Measurements from ENCODE around the gene CCDC122. TPM values are rescaled to one million over a fixed set of nuclear protein-coding genes. Genes with fewer than 3 reads are reported as not detected.

The CCDC122 gene
- total RNA-seq, 1 experiment from 2014 or later, result 5.8 TPM

GRCh38 chr13:43880214-43880855 is 795 bp upstream of the CCDC122 start:
- H3K27me3 ChIP-seq (ENCODE audit: insufficient read depth, low read length), result no peaks in the 10 kb centered on the region
- no peaks in the 10 kb centered on the region for H3K9me2 ChIP-seq (ENCODE audit: insufficient read depth)
- TSS peak; percentile 51 for BruUV-seq (replicated peaks)
- TF ChIP-seq RAD21 (IDR thresholded peaks at IDR 0.05; ENCODE audit: low read depth) (no peak), TCF7L2 (IDR thresholded peaks at IDR 0.05; ENCODE audit: borderline replicate concordance, extremely low read depth, insufficient read depth, insufficient read length) (no peak), SRF (IDR thresholded peaks at IDR 0.05; ENCODE audit: low read depth) (no peak)
- peak overlapping the region; percentile 57 to 59 for H3K4me3 ChIP-seq (replicated peaks in 1 of 2; ENCODE audit: low read depth in 1 of 2, low read length in 2 of 2)
- H3K9ac ChIP-seq (ENCODE audit: low read length), result peak overlapping the region; percentile 70
- no peak for DNase-seq (ENCODE audit: low read depth, low spot score)
- ChIA-PET POLR2A (interaction anchor here (1.1 kb wide), 1 partner anchor 14 kb away, joined by 4 read pairs; no protein-coding TSS in a partner anchor), RAD21 (ENCODE audit: low non-redundant PET in 1 of 2, low total read pairs in 2 of 2, uncharacterized antibody in 2 of 2, unreplicated experiment in 2 of 2) (no interaction called here), CTCF (interaction anchor here (3.2 kb wide), 1 partner anchor 14 kb away, joined by 9 read pairs; no protein-coding TSS in a partner anchor)
- peak overlapping the region; percentile 77 for H3K4me2 ChIP-seq (ENCODE audit: low read length)
- peaks cover 2 to 23% of the 10 kb centered on the region in 2 experiments; a peak in 2 of 4 replicates for H3K4me1 ChIP-seq (ENCODE audit: control insufficient read depth in 1 of 2, insufficient read depth in 2 of 2, low read length in 2 of 2)
- H3K9me3 ChIP-seq (ENCODE audit: control insufficient read depth in 1 of 2, insufficient read depth in 1 of 2, low read depth in 1 of 2, low read length in 2 of 2), result no peaks in the 10 kb centered on the region
- H3K27ac ChIP-seq (ENCODE audit: low read depth, low read length), result peak overlapping the region; percentile 24; the same call in 1 of the 2 replicates
- intact Hi-C loops (cut with micrococcal nuclease), result no loop called here
- H2AFZ ChIP-seq (ENCODE audit: low read depth, low read length, poor library complexity, severe bottlenecking), result peak overlapping the region; percentile 19
- H3K79me2 ChIP-seq (ENCODE audit: insufficient read depth, low read length), result no peaks in the 10 kb centered on the region
- no peaks in the 10 kb centered on the region for H4K20me1 ChIP-seq (ENCODE audit: insufficient read depth)
- no peaks in the 10 kb centered on the region for H3K36me3 ChIP-seq (ENCODE audit: control insufficient read depth in 1 of 2, insufficient read depth in 2 of 2, low read length in 2 of 2)
- ATAC-seq, result 0 out of 2 replicates have a peak, but pooled peaks have one; percentile 13

DNA sequence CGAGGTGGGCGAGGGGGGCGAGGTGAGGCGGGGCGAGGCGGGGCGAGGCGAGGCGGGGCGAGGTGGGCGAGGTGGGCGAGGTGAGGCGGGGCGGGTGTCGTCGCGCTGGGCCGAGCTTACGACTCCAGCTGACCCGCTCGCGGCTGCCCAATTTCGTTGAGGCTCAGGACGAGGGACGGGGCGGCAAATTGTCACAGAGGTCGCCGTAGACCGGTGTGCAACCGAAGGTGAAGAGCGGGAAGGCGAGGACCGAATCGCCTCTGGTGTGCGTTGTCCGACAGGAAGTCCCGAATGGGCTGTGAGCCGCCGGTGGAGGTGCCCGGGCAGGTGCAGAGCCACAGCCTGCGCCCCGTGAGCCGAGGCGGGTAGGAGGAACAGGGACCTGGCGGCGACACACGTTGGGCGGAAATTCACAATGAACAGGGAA is 228 bp upstream of the CCDC122 start, which contains the start of gene LACC1:
Gene LACC1, plus strand, starts transcription at position 150 of the 427 bp plus-strand sequence. CDS start 1,082 bp downstream, outside the sequence.
- BruUV-seq (replicated peaks), result no TSS peak
- Histone ChIP-seq H3K27me3 (ENCODE audit: insufficient read depth, low read length) (no peaks in the 10 kb centered on the region), H3K4me1 (ENCODE audit: control insufficient read depth in 1 of 2, insufficient read depth in 2 of 2, low read length in 2 of 2) (peaks cover 2 to 23% of the 10 kb centered on the region in 2 experiments; a peak in 2 of 4 replicates), H3K4me3 (replicated peaks in 1 of 2; ENCODE audit: low read depth in 1 of 2, low read length in 2 of 2) (peak within 1 kb of the TSS; percentile 57 to 59), H3K9ac (ENCODE audit: low read length) (peak within 1 kb of the TSS; percentile 70), H3K36me3 (ENCODE audit: control insufficient read depth in 1 of 2, insufficient read depth in 2 of 2, low read length in 2 of 2) (no peaks in the 10 kb centered on the region), H3K4me2 (ENCODE audit: low read length) (peak within 1 kb of the TSS; percentile 77), H3K27ac (ENCODE audit: low read depth, low read length) (peak within 1 kb of the TSS; percentile 68), H3K9me2 (ENCODE audit: insufficient read depth) (no peaks in the 10 kb centered on the region), H2AFZ (ENCODE audit: low read depth, low read length, poor library complexity, severe bottlenecking) (peak within 1 kb of the TSS; percentile 19), H3K9me3 (ENCODE audit: control insufficient read depth in 1 of 2, insufficient read depth in 1 of 2, low read depth in 1 of 2, low read length in 2 of 2) (no peaks in the 10 kb centered on the region), H3K79me2 (ENCODE audit: insufficient read depth, low read length) (no peaks in the 10 kb centered on the region), H4K20me1 (ENCODE audit: insufficient read depth) (no peaks in the 10 kb centered on the region)
- intact Hi-C loops (cut with micrococcal nuclease), result loop anchor here (5.0 to 10.0 kb wide), 2 partner anchors 577 to 905 kb away; no protein-coding TSS in a partner anchor
- TF ChIP-seq ZFX (IDR thresholded peaks at IDR 0.05), result 0 out of 2 replicates have a peak, but pooled peaks have one; percentile 5
- TF ChIP-seq POLR2AphosphoS5 (IDR thresholded peaks at IDR 0.05; ENCODE audit: low read depth, low read length), result no peak
- peak; percentile 54; the same call in 1 of the 2 replicates for TF ChIP-seq MAX (IDR thresholded peaks at IDR 0.05)
- no peak for TF ChIP-seq EZH2 (IDR thresholded peaks at IDR 0.05)
- ChIA-PET CTCF (interaction anchor here (0.8 to 3.2 kb wide), 2 partner anchors 15 to 557 kb away, joined by 3 to 9 read pairs; no protein-coding TSS in a partner anchor), POLR2A (interaction anchor here (1.1 kb wide), 1 partner anchor 14 kb away, joined by 4 read pairs; no protein-coding TSS in a partner anchor), RAD21 (ENCODE audit: low non-redundant PET in 1 of 2, low total read pairs in 2 of 2, uncharacterized antibody in 2 of 2, unreplicated experiment in 2 of 2) (no interaction called here)
- DNase-seq (ENCODE audit: low read depth, low spot score) (no peak), ATAC-seq (peak; percentile 53)

All from HCT116 (cell line).